ES-I3 (cell line): ENCODE results near the gene ERLEC1.

Experiments used
- H3K36me3 ChIP-seq: 2 replicates; pipeline ENCODE4 v1.6.1; 2013; ENCODE audit warnings: mild to moderate bottlenecking, low read length, control low read depth, moderate library complexity; ENCODE audit not compliant: insufficient read depth
- H3K4me1 ChIP-seq: 2 replicates; pipeline ENCODE4 v1.6.1; 2013; ENCODE audit warnings: mild to moderate bottlenecking, control low read depth, low read length; ENCODE audit not compliant: insufficient read depth
- H3K9ac ChIP-seq: 2 replicates; pipeline ENCODE4 v1.6.1; 2013; ENCODE audit warnings: low read depth, mild to moderate bottlenecking, low read length, moderate library complexity
- H3K9me3 ChIP-seq: 2 replicates; pipeline ENCODE4 v1.6.1; 2013; ENCODE audit warnings: mild to moderate bottlenecking, low read length, moderate library complexity; ENCODE audit not compliant: control insufficient read depth, insufficient read depth

ERLEC1 gene

DNA sequence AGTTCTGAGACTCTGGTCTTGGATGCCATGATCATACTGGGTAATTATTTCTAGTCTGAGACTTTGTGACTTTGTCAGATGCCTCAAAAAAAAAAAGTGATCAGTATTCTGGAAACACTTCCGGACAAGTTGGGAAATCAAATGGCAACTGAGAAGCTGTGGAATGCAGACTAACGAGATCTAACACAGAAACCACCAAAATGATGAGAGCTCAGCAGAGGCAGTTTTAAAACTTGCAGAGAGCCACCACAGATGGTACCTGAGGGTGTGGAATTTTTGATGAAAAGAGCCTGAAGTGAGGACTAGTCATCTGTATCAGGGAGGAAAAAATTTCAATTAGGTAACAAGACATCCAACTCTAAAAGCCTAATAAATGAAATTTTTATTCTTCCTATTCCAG lies 78.4 kb downstream of the ERLEC1 start:
- Histone ChIP-seq H3K9ac (no peak overlapping the region), H3K9me3 (no peaks in the 10 kb centered on the region), H3K36me3 (peaks cover 16% of the 10 kb centered on the region), H3K4me1 (no peaks in the 10 kb centered on the region)

DNA sequence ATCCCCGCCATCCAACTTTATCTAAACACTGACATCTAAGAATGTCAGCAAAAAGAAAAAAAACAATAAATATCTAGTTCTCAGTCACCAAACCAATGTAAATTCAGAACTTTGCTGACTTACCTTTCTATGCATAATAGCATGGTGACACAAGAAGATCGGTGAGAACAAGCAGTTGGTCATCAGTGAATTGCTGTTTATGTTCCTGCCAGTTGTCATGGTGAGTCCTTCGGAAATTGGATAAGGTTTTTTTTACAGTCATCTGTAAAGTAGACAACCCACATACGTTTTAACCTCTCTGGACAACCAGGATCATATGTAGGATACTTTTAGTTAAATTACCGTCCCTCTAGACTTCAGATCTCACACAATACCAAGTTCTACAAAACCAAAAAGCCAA lies 79.1 kb downstream of the ERLEC1 start:
- no peaks in the 10 kb centered on the region for H3K4me1 ChIP-seq
- no peaks in the 10 kb centered on the region for H3K9me3 ChIP-seq
- peaks cover 16% of the 10 kb centered on the region for H3K36me3 ChIP-seq
- H3K9ac ChIP-seq: no peak overlapping the region

DNA sequence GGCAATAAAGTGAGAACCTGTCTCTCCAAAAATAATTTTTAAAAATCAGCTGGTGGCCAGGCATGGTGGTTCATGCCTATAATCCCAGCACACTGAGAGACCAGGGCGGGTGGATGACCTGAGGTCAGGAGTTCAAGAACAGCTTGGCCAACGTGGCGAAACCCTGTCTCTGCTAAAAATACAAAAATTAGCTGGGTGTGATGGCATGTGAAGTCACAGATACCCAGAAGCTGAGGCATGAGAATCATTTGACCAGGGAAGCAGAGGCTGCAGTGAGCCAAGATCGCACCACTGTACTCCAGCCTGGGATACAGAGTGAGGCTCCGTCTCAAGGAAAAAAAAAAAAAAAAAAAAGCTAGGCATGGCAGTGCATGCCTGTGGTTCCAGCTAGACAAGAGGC lies 80.3 kb downstream of the ERLEC1 start:
- Histone ChIP-seq H3K36me3 (peaks cover 16% of the 10 kb centered on the region), H3K9me3 (no peaks in the 10 kb centered on the region), H3K9ac (no peak overlapping the region)

DNA sequence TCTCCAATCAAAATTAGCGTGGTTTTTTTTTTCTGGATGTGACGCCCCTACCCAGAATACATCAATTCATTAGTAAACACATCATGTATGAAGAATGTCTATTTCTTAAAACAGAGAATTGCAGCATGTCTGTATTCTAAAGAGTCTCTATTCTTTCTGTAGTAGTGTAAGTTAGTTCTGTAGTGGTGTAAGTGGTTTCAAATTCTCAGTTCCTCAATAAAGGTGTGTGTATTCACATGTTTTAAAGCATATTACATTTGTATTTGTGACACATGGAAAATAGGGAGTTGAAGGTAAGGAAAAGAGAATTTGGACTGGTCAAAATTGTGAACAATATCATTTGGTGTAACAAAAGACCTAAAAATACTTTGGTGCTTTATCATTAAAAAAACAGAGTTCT lies 80.9 kb downstream of the ERLEC1 start:
- H3K4me1 ChIP-seq: no peaks in the 10 kb centered on the region
- H3K9ac ChIP-seq: no peak overlapping the region
- H3K36me3 ChIP-seq: peaks cover 16% of the 10 kb centered on the region
- H3K9me3 ChIP-seq: no peaks in the 10 kb centered on the region

More for the DNA sequence above, 80.3 kb downstream of the ERLEC1 start:
- H3K4me1 ChIP-seq: no peaks in the 10 kb centered on the region
